HEK293 (cell line): ENCODE measurements around the gene HLA-DMB.

Source experiments
- CTCF ChIA-PET: fragments of 350-600 bp; formaldehyde crosslinking; extraction: SDS; loops from one replicate; lab custom pipeline; 2021; ENCODE audit warnings: antibody characterized with exemption; lab: Yijun Ruan, JAX
- POLR2A ChIA-PET: fragments of 300-600 bp; formaldehyde crosslinking; extraction: SDS; loops from one replicate; lab custom pipeline; 2020; ENCODE audit warnings: antibody characterized with exemption, inconsistent platforms; lab: Yijun Ruan, JAX
- H3K27ac ChIP-seq: fragments of 200-500 bp; sonication (Bioruptor generic); 2 replicates; pipeline ENCODE4 v1.5.1; 2014; ENCODE audit warnings: low read depth, low read length, control low read depth, inconsistent platforms; ENCODE audit errors: extremely low read depth
- H3K36me3 ChIP-seq, 2 experiments: fragments of 200-500 bp in 1 of 2; sonication (Bioruptor generic) in 1 of 2; 1 replicate in 1 of 2; 2 replicates in 1 of 2; pipeline ENCODE4 v1.5.1; 2014 to 2017; ENCODE audit warnings: inconsistent platforms in 2 of 2, low read length in 2 of 2; ENCODE audit not compliant: control insufficient read depth in 2 of 2, insufficient read depth in 1 of 2
- H3K4me1 ChIP-seq: fragments of 200-500 bp; sonication (Bioruptor generic); 2 replicates; pipeline ENCODE4 v1.5.1; 2014; ENCODE audit warnings: mild to moderate bottlenecking, low read length, inconsistent platforms; ENCODE audit not compliant: control insufficient read depth, insufficient read depth
- H3K4me3 ChIP-seq: 2 replicates; pipeline ENCODE4 v1.5.1; 2011; ENCODE audit warnings: low read depth, mild to moderate bottlenecking, control low read depth, low read length, moderate library complexity
- H3K9me3 ChIP-seq: fragments of 200-500 bp; sonication (Bioruptor generic); 2 replicates; pipeline ENCODE4 v1.5.1; 2014; ENCODE audit warnings: low read depth, low read length, inconsistent platforms; ENCODE audit not compliant: control insufficient read depth, insufficient read depth
- OSR2 ChIP-seq: fragments of 450-650 bp; formaldehyde crosslinking; IDR thresholded peaks from 2 replicates; pipeline ENCODE4 v1.5.1; 2016; ENCODE audit warnings: missing biosample characterization, missing genetic modification characterization
- SCRT2 ChIP-seq: fragments of 450-650 bp; formaldehyde crosslinking; IDR thresholded peaks from 2 replicates; pipeline ENCODE4 v1.5.1; 2016; ENCODE audit warnings: missing biosample characterization, missing genetic modification characterization
- ZBTB7A ChIP-seq: fragments of 450-650 bp; formaldehyde crosslinking; IDR thresholded peaks from 2 replicates; pipeline ENCODE4 v1.5.1; 2016; ENCODE audit warnings: low read depth, missing biosample characterization, missing genetic modification characterization
- ZFHX2 ChIP-seq: fragments of 450-650 bp; formaldehyde crosslinking; conservative IDR thresholded peaks from 2 replicates; pipeline ENCODE4 v1.5.1; 2016; ENCODE audit warnings: missing biosample characterization, missing genetic modification characterization
- ZFP3 ChIP-seq: fragments of 450-650 bp; formaldehyde crosslinking; IDR thresholded peaks from 2 replicates; pipeline ENCODE4 v1.5.1; 2016; ENCODE audit warnings: low read depth, missing biosample characterization, missing genetic modification characterization
- ZFP69B ChIP-seq: fragments of 450-650 bp; formaldehyde crosslinking; IDR thresholded peaks from 2 replicates; pipeline ENCODE4 v1.5.1; 2016; ENCODE audit warnings: missing biosample characterization, missing genetic modification characterization
- ZNF10 ChIP-seq: fragments of 450-650 bp; formaldehyde crosslinking; IDR thresholded peaks from 2 replicates; pipeline ENCODE4 v1.5.1; 2017; ENCODE audit warnings: missing biosample characterization, missing genetic modification characterization
- ZNF121 ChIP-seq: fragments of 450-650 bp; formaldehyde crosslinking; IDR thresholded peaks from 2 replicates; pipeline ENCODE4 v1.5.1; 2016; ENCODE audit warnings: missing biosample characterization, missing genetic modification characterization
- ZNF366 ChIP-seq: fragments of 450-650 bp; formaldehyde crosslinking; conservative IDR thresholded peaks from 2 replicates; pipeline ENCODE4 v1.5.1; 2016; ENCODE audit warnings: missing biosample characterization, missing genetic modification characterization
- ZNF433 ChIP-seq: fragments of 450-650 bp; formaldehyde crosslinking; IDR thresholded peaks from 2 replicates; pipeline ENCODE4 v1.5.1; 2016; ENCODE audit warnings: missing biosample characterization, missing genetic modification characterization, low read depth
- ZNF521 ChIP-seq: fragments of 450-650 bp; formaldehyde crosslinking; IDR thresholded peaks from 2 replicates; pipeline ENCODE4 v1.5.1; 2017; ENCODE audit warnings: missing biosample characterization, mild to moderate bottlenecking, missing genetic modification characterization
- ZNF529 ChIP-seq: fragments of 450-650 bp; formaldehyde crosslinking; IDR thresholded peaks from 2 replicates; pipeline ENCODE4 v1.5.1; 2017; ENCODE audit warnings: missing genetic modification characterization, missing biosample characterization; ENCODE audit not compliant: insufficient replicate concordance
- ZNF530 ChIP-seq: fragments of 450-650 bp; formaldehyde crosslinking; IDR thresholded peaks from 2 replicates; pipeline ENCODE4 v1.5.1; 2016; ENCODE audit warnings: low read depth, missing biosample characterization, missing genetic modification characterization
- ZNF555 ChIP-seq: fragments of 450-650 bp; formaldehyde crosslinking; conservative IDR thresholded peaks from 2 replicates; pipeline ENCODE4 v1.5.1; 2017; ENCODE audit warnings: missing biosample characterization, mild to moderate bottlenecking, missing genetic modification characterization, inconsistent platforms
- ZNF629 ChIP-seq: fragments of 450-650 bp; formaldehyde crosslinking; IDR thresholded peaks from 2 replicates; pipeline ENCODE4 v1.5.1; 2017; ENCODE audit warnings: missing biosample characterization, missing genetic modification characterization
- ZNF654 ChIP-seq: fragments of 450-650 bp; formaldehyde crosslinking; IDR thresholded peaks from 2 replicates; pipeline ENCODE4 v1.5.1; 2016; ENCODE audit warnings: low read depth, missing biosample characterization, missing genetic modification characterization
- ZNF792 ChIP-seq: fragments of 450-650 bp; formaldehyde crosslinking; IDR thresholded peaks from 2 replicates; pipeline ENCODE4 v1.5.1; 2016; ENCODE audit warnings: missing biosample characterization, missing genetic modification characterization
- ZSCAN4 ChIP-seq: fragments of 450-650 bp; formaldehyde crosslinking; IDR thresholded peaks from 2 replicates; pipeline ENCODE4 v1.5.1; 2017; ENCODE audit warnings: missing biosample characterization, missing genetic modification characterization

The HLA-DMB gene

GRCh38 chr6:32950449-32950848, 9.6 kb upstream of the HLA-DMB start:
- Histone ChIP-seq H3K9me3 (no peaks in the 10 kb centered on the region), H3K4me3 (no peak overlapping the region), H3K27ac (no peak overlapping the region), H3K4me1 (no peaks in the 10 kb centered on the region), H3K36me3 (no peaks in the 10 kb centered on the region)
- no peak for TF ChIP-seq ZNF629 (tag by site-specific recombination)
- TF ChIP-seq ZBTB7A: no peak
- no peak for TF ChIP-seq ZFP69B (tag by site-specific recombination)
- TF ChIP-seq ZNF529 (tag by site-specific recombination): no peak
- no peak for TF ChIP-seq ZFP3
- no peak for TF ChIP-seq ZNF555 (tag by site-specific recombination)
- no peak for TF ChIP-seq ZNF366 (tag by site-specific recombination)
- TF ChIP-seq ZNF521 (tag by site-specific recombination): no peak
- no peak for TF ChIP-seq ZNF121 (tag by site-specific recombination)
- no peak for TF ChIP-seq OSR2
- no peak for TF ChIP-seq ZNF10 (tag by site-specific recombination)
- TF ChIP-seq ZNF433 (tag by site-specific recombination): no peak
- ChIA-PET POLR2A (interaction anchor here (10.6 kb wide), 1 partner anchor 21 kb away, joined by 264 read pairs; the partner anchor contains the start of gene BRD2), CTCF (interaction anchor here (0.7 to 10.6 kb wide), 11 partner anchors 15 to 83 kb away, joined by 3 to 344 read pairs (median 4); partner anchors contain the start of gene BRD2)

GRCh38 chr6:32950010-32950409, 9.2 kb upstream of the HLA-DMB start:
- no peaks in the 10 kb centered on the region for H3K9me3 ChIP-seq
- ChIA-PET POLR2A (interaction anchor here (10.6 kb wide), 1 partner anchor 21 kb away, joined by 264 read pairs; the partner anchor contains the start of gene BRD2), CTCF (interaction anchor here (0.5 to 10.6 kb wide), 10 partner anchors 15 to 95 kb away, joined by 3 to 344 read pairs (median 5); partner anchors contain the start of gene BRD2)
- H3K4me1 ChIP-seq: no peaks in the 10 kb centered on the region
- H3K4me3 ChIP-seq: no peak overlapping the region
- TF ChIP-seq SCRT2 (tag by site-specific recombination): peak; percentile 83
- TF ChIP-seq ZNF521 (tag by site-specific recombination): no peak
- H3K36me3 ChIP-seq: no peaks in the 10 kb centered on the region
- no peak overlapping the region for H3K27ac ChIP-seq

GRCh38 chr6:32949113-32949512, 8.3 kb upstream of the HLA-DMB start:
- no peaks in the 10 kb centered on the region for H3K9me3 ChIP-seq
- H3K4me1 ChIP-seq: no peaks in the 10 kb centered on the region
- no peaks in the 10 kb centered on the region for H3K36me3 ChIP-seq
- CTCF ChIA-PET: interaction anchor here (1.2 to 2.6 kb wide), 6 partner anchors 14 to 110 kb away, joined by 5 to 67 read pairs (median 16); partner anchors contain the start of gene TAP2
- TF ChIP-seq ZFHX2: 0 out of 2 replicates have a peak, but pooled peaks have one; percentile 30
- no peak for TF ChIP-seq ZNF654
- no peak for TF ChIP-seq ZSCAN4 (tag by site-specific recombination)
- no peak for TF ChIP-seq ZNF792 (tag by site-specific recombination)
- no peak for TF ChIP-seq ZNF530 (tag by site-specific recombination)
- no peak overlapping the region for H3K4me3 ChIP-seq
- POLR2A ChIA-PET: interaction anchor here (1.3 kb wide), 1 partner anchor 36 kb away, joined by 3 read pairs; no protein-coding TSS in a partner anchor
- H3K27ac ChIP-seq: no peak overlapping the region
